Measurements from ENCODE around the gene VCL. TPM values are rescaled to one million over a fixed set of nuclear protein-coding genes. Genes with fewer than 3 reads are reported as not detected.
"Not testable (repeated sequence)": the region's sequence is repeated elsewhere in the genome, so short reads cannot be mapped to it uniquely, and the experiment has no call there.

The VCL gene
- total RNA-seq, 1 experiment from 2014 or later, result 382 TPM

DNA sequence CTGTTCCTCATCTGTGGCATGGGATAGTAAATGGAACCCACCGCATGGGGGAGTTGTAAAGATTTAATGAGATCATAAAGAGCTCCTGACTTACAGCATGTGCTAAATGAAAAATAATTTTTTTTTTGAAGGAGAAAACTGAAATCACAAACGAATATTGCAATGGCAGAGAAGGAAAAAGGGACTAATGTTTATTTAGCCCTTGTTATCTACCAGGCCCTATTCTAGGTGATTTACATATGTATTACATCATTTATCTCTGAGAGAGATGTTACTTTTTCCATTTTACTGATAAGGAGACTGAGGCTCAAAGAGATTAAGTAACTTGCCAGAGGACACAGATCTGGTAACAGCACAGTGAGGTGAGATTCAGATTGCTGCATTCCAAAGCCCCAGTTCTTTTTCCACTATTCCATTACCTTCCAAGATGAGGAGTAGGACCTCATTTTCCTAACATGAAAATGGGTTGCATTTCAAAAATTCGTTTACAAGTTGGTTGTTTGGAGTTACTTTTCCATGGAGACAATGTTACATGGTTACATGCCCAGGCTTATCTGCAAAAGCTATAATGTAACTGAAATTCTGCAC, 28.6 kb downstream of the VCL start:
- no peak for TF ChIP-seq EZH2phosphoT487 (IDR thresholded peaks at IDR 0.05; ENCODE audit: borderline replicate concordance, low read length)
- no peak for TF ChIP-seq EZH2 (IDR thresholded peaks at IDR 0.05; ENCODE audit: low read length, unreplicated experiment)
- TF ChIP-seq, protein P1, sequence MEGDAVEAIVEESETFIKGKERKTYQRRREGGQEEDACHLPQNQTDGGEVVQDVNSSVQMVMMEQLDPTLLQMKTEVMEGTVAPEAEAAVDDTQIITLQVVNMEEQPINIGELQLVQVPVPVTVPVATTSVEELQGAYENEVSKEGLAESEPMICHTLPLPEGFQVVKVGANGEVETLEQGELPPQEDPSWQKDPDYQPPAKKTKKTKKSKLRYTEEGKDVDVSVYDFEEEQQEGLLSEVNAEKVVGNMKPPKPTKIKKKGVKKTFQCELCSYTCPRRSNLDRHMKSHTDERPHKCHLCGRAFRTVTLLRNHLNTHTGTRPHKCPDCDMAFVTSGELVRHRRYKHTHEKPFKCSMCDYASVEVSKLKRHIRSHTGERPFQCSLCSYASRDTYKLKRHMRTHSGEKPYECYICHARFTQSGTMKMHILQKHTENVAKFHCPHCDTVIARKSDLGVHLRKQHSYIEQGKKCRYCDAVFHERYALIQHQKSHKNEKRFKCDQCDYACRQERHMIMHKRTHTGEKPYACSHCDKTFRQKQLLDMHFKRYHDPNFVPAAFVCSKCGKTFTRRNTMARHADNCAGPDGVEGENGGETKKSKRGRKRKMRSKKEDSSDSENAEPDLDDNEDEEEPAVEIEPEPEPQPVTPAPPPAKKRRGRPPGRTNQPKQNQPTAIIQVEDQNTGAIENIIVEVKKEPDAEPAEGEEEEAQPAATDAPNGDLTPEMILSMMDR (conservative IDR thresholded peaks at IDR 0.05; ENCODE audit: low read depth, low read length), result peak; percentile 41; the same call in 1 of the 2 replicates
- ChIA-PET POLR2A (ENCODE audit: unreplicated experiment) (interaction anchor here (0.6 to 1.3 kb wide), 8 partner anchors 22 to 87 kb away, joined by 3 to 9 read pairs (median 4); no protein-coding TSS in a partner anchor), CTCF (interaction anchor here (0.6 to 1.1 kb wide), 10 partner anchors 9 to 140 kb away, joined by 3 to 7 read pairs (median 4); no protein-coding TSS in a partner anchor)
- ATAC-seq, result no peak
- Histone ChIP-seq H3K9me3 (ENCODE audit: low read length) (no peaks in the 10 kb centered on the region), H3F3A (ENCODE audit: low read length, unreplicated experiment) (peaks cover 8% of the 10 kb centered on the region), H3K9ac (ENCODE audit: low read length) (no peak overlapping the region), H3K4me2 (ENCODE audit: low read length) (peak overlapping the region; percentile 1; the same call in 1 of the 2 replicates), H3K79me2 (ENCODE audit: low read length) (peaks cover 94% of the 10 kb centered on the region), H3K4me3 (ENCODE audit: low read length) (no peak overlapping the region), H3K27ac (ENCODE audit: low read length) (no peak overlapping the region), H3K4me1 (ENCODE audit: insufficient read depth, low read length) (peaks cover 36% of the 10 kb centered on the region), H3K27me3 (ENCODE audit: low read length) (no peaks in the 10 kb centered on the region), H2AFZ (ENCODE audit: low read length) (no peak overlapping the region), H3K9me2 (replicated peaks; ENCODE audit: low read length) (no peaks in the 10 kb centered on the region), H4K20me1 (ENCODE audit: low read length) (peaks cover 69% of the 10 kb centered on the region), H3K36me3 (ENCODE audit: low read depth, low read length) (peaks cover 51% of the 10 kb centered on the region)
- intact Hi-C loops (cut with micrococcal nuclease), result no loop called here
- peak; percentile 47 for DNase-seq
- no TSS peak for BruUV-seq (replicated peaks)

DNA sequence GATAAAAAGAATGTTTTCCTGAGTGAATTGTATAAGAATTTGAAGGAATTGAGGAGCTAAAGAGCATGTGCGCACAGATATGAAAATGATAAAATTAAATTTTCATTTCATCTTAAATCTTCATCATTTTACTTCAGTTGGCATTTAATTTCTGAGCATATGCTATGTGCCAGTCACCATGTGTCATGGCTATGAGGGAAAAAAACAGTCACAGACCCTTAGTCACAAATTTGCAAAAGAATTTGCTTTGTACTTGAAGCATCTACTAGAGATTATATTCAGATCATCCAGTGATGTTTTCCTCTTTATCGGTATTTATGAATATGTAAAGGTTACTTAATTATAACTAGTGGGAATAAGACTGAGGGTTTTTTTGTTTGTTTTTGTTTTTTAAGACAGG, 29.8 kb downstream of the VCL start:
- no peak overlapping the region for H3K4me3 ChIP-seq (ENCODE audit: low read length)
- no peak for ATAC-seq
- H4K20me1 ChIP-seq (ENCODE audit: low read length), result peaks cover 62% of the 10 kb centered on the region
- peak overlapping the region; percentile 2 for H3K27ac ChIP-seq (ENCODE audit: low read length)
- intact Hi-C loops (cut with micrococcal nuclease), result no loop called here
- peaks cover 87% of the 10 kb centered on the region for H3K79me2 ChIP-seq (ENCODE audit: low read length)
- H3F3A ChIP-seq (ENCODE audit: low read length, unreplicated experiment), result peaks cover 4% of the 10 kb centered on the region
- no TSS peak for BruUV-seq (replicated peaks)
- ChIA-PET POLR2A (ENCODE audit: unreplicated experiment) (interaction anchor here (0.6 to 0.7 kb wide), 3 partner anchors 13 to 84 kb away, joined by 3 to 14 read pairs (median 4); no protein-coding TSS in a partner anchor), CTCF (interaction anchor here (0.6 to 0.7 kb wide), 3 partner anchors 14 to 148 kb away, joined by 3 to 5 read pairs (median 3); no protein-coding TSS in a partner anchor)
- peak; percentile 89 for DNase-seq
- no peaks in the 10 kb centered on the region for H3K9me3 ChIP-seq (ENCODE audit: low read length)
- no peak overlapping the region for H3K4me2 ChIP-seq (ENCODE audit: low read length)
- TF ChIP-seq EZH2 (IDR thresholded peaks at IDR 0.05; ENCODE audit: low read length, unreplicated experiment) (no peak), EZH2phosphoT487 (IDR thresholded peaks at IDR 0.05; ENCODE audit: borderline replicate concordance, low read length) (no peak)
- TF ChIP-seq, protein P1 (conservative IDR thresholded peaks at IDR 0.05; ENCODE audit: low read depth, low read length), result no peak
- H2AFZ ChIP-seq (ENCODE audit: low read length), result no peak overlapping the region
- H3K27me3 ChIP-seq (ENCODE audit: low read length), result no peaks in the 10 kb centered on the region
- H3K9me2 ChIP-seq (replicated peaks; ENCODE audit: low read length), result no peaks in the 10 kb centered on the region
- peaks cover 48% of the 10 kb centered on the region for H3K36me3 ChIP-seq (ENCODE audit: low read depth, low read length)
- H3K9ac ChIP-seq (ENCODE audit: low read length), result no peak overlapping the region
- peaks cover 33% of the 10 kb centered on the region for H3K4me1 ChIP-seq (ENCODE audit: insufficient read depth, low read length)

DNA sequence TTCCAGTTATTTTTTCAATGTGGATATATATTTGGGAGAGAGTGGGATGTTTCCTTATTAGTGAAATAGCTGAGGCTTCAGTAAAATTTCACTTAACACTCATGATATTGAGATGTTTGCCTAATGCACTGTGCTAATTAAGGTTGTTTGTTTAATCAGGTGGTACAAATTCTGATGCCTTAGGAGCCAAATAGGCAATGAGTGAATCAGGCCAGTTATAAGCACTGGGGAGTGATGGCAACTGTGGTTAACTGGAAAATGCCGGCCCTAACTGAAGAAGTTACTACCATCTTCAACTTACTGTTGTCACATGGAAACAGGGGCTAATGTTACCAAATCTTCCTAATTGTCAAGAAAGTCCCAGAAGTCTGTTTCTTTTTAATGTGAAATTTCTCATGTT, 32.0 kb downstream of the VCL start:
- H3K9ac ChIP-seq (ENCODE audit: low read length), result no peak overlapping the region
- intact Hi-C loops (cut with micrococcal nuclease), result no loop called here
- H3K36me3 ChIP-seq (ENCODE audit: low read depth, low read length), result peaks cover 50% of the 10 kb centered on the region
- H3K9me3 ChIP-seq (ENCODE audit: low read length), result no peaks in the 10 kb centered on the region
- TF ChIP-seq EZH2phosphoT487 (IDR thresholded peaks at IDR 0.05; ENCODE audit: borderline replicate concordance, low read length) (no peak), EZH2 (IDR thresholded peaks at IDR 0.05; ENCODE audit: low read length, unreplicated experiment) (no peak)
- TF ChIP-seq, protein P1 (conservative IDR thresholded peaks at IDR 0.05; ENCODE audit: low read depth, low read length), result no peak
- DNase-seq (no peak), ATAC-seq (no peak)
- H2AFZ ChIP-seq (ENCODE audit: low read length), result no peak overlapping the region
- ChIA-PET CTCF (no interaction called here), POLR2A (ENCODE audit: unreplicated experiment) (interaction anchor here (0.6 kb wide), 1 partner anchor 186 kb away, joined by 5 read pairs; no protein-coding TSS in a partner anchor)
- no peak overlapping the region for H3K4me2 ChIP-seq (ENCODE audit: low read length)
- peaks cover 19% of the 10 kb centered on the region for H3F3A ChIP-seq (ENCODE audit: low read length, unreplicated experiment)
- peaks cover 23% of the 10 kb centered on the region for H3K4me1 ChIP-seq (ENCODE audit: insufficient read depth, low read length)
- no peaks in the 10 kb centered on the region for H3K27me3 ChIP-seq (ENCODE audit: low read length)
- H4K20me1 ChIP-seq (ENCODE audit: low read length), result peaks cover 67% of the 10 kb centered on the region
- BruUV-seq (replicated peaks), result no TSS peak
- peaks cover 87% of the 10 kb centered on the region for H3K79me2 ChIP-seq (ENCODE audit: low read length)
- H3K27ac ChIP-seq (ENCODE audit: low read length), result no peak overlapping the region
- H3K4me3 ChIP-seq (ENCODE audit: low read length), result no peak overlapping the region
- H3K9me2 ChIP-seq (replicated peaks; ENCODE audit: low read length), result no peaks in the 10 kb centered on the region

DNA sequence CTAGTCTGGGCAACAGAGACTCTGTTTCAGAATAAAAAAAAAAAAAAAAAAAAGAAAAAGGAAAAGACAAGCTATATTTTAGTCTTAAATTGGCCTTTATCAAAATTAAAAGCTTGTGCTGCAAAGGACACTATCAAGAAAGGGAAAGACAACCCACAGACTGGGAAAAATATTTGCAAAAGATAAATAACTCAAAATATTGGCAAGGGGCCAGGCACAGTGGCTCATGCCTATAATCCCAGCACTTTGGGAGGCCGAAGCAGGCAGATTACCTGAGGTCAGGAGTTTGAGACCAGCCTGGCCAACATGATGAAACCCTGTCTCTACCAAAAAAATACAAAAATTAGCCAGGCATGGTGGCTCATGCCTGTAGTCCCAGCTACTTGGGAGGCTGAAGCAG, 34.3 kb downstream of the VCL start:
- DNase-seq, result peak; percentile 44
- H3K4me3 ChIP-seq (ENCODE audit: low read length); H3K27ac ChIP-seq (ENCODE audit: low read length); intact Hi-C loops (cut with micrococcal nuclease); H3K9me2 ChIP-seq (replicated peaks; ENCODE audit: low read length); H2AFZ ChIP-seq (ENCODE audit: low read length); ATAC-seq; H3K27me3 ChIP-seq (ENCODE audit: low read length); H3K4me1 ChIP-seq (ENCODE audit: insufficient read depth, low read length); H3K4me2 ChIP-seq (ENCODE audit: low read length); H3K9me3 ChIP-seq (ENCODE audit: low read length); H3K9ac ChIP-seq (ENCODE audit: low read length); BruUV-seq (replicated peaks): not testable (repeated sequence)
- H3F3A ChIP-seq (ENCODE audit: low read length, unreplicated experiment), result peaks cover 19% of the 10 kb centered on the region
- peaks cover 56% of the 10 kb centered on the region for H4K20me1 ChIP-seq (ENCODE audit: low read length)
- CTCF ChIA-PET, result interaction anchor here (0.6 to 0.7 kb wide), 4 partner anchors 75 to 1877 kb away, joined by 5 to 12 read pairs (median 6); no protein-coding TSS in a partner anchor
- POLR2A ChIA-PET (ENCODE audit: unreplicated experiment), result interaction anchor here (0.6 kb wide), 4 partner anchors 28 to 1537 kb away, joined by 3 to 9 read pairs (median 4); no protein-coding TSS in a partner anchor
- peaks cover 83% of the 10 kb centered on the region for H3K79me2 ChIP-seq (ENCODE audit: low read length)
- H3K36me3 ChIP-seq (ENCODE audit: low read depth, low read length), result peaks cover 55% of the 10 kb centered on the region
